Subcutaneous adipose tissue (tissue), 4 donors: ENCODE results near the gene REEP3. TPM values are rescaled to one million over a fixed set of nuclear protein-coding genes. Genes with fewer than 3 reads are reported as not detected.

Experiments used
- total RNA-seq, 4 donors: library from RNA; depleted of rRNA; stranded (reverse); fragments of >200 nt; gene quantifications; one replicate each; pipeline ENCODE4 v1.1.0, GENCODE V29; 2016
- TF ChIP-seq, protein P1 (sequence below): fragments of 450-650 bp; IDR thresholded peaks from one replicate; pipeline ENCODE4 v1.5.1; 2016; ENCODE audit warnings: low read depth, mild to moderate bottlenecking, control low read depth, antibody characterized with exemption, moderate library complexity

The REEP3 gene
- total RNA-seq, 4 donors from 2014 or later = 55.9 to 116 (median 61.4) TPM

DNA sequence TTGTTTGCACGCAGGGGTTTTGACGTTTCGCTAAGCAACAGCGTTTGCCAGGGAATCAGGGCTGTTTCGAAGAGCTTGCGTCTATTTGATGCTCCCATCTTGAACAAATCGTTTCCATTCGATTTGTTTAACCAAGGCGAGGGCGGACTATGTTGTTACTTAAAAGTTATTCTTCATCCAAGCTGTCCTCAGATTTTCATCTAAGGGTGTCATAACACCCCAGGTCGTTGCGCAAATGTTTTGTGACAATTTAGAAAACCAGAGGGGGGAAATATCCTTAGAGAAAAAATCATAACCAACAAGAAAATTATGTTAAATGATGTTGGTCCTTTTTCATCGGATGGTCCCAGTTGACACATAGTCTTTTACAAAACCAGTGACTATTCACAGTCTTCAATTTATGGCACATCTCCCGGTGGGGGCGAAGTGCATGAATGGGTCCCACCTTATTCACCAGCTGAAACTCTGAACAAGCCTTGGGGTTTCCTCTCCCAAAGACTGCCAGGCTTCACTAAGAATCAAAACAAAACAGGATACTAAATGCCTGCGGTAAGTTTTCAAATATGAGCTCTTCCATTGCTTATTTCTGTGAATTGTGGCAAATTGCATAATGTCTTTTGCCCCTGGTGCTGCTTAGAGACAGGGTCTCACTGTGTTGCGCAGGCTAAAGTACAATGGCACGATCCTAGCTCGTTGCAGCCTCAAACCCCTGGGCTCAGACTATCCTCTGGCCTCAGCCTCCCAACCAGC is 109.9 kb downstream of the REEP3 start:
- TF ChIP-seq, protein P1, sequence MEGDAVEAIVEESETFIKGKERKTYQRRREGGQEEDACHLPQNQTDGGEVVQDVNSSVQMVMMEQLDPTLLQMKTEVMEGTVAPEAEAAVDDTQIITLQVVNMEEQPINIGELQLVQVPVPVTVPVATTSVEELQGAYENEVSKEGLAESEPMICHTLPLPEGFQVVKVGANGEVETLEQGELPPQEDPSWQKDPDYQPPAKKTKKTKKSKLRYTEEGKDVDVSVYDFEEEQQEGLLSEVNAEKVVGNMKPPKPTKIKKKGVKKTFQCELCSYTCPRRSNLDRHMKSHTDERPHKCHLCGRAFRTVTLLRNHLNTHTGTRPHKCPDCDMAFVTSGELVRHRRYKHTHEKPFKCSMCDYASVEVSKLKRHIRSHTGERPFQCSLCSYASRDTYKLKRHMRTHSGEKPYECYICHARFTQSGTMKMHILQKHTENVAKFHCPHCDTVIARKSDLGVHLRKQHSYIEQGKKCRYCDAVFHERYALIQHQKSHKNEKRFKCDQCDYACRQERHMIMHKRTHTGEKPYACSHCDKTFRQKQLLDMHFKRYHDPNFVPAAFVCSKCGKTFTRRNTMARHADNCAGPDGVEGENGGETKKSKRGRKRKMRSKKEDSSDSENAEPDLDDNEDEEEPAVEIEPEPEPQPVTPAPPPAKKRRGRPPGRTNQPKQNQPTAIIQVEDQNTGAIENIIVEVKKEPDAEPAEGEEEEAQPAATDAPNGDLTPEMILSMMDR = no peak

DNA sequence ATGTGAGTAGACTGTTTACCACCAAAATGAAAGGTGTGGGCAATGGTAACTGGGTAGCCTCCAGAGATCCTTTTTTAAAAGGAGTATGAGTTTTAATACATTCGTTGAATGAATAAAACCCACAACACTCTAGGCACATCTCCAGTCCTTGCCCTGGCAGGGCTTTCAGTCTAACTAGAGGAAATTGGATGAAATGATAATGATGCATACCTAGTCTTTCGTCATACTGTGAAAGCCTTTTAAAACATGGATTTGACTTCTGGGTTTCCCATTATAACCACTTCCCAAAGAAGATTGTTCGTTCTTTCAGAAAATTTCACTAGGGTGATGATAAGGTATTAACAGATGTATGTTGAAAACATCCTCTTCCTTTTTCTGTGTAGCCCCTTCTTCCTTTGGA is 110.8 kb downstream of the REEP3 start:
- TF ChIP-seq, protein P1 = no peak

DNA sequence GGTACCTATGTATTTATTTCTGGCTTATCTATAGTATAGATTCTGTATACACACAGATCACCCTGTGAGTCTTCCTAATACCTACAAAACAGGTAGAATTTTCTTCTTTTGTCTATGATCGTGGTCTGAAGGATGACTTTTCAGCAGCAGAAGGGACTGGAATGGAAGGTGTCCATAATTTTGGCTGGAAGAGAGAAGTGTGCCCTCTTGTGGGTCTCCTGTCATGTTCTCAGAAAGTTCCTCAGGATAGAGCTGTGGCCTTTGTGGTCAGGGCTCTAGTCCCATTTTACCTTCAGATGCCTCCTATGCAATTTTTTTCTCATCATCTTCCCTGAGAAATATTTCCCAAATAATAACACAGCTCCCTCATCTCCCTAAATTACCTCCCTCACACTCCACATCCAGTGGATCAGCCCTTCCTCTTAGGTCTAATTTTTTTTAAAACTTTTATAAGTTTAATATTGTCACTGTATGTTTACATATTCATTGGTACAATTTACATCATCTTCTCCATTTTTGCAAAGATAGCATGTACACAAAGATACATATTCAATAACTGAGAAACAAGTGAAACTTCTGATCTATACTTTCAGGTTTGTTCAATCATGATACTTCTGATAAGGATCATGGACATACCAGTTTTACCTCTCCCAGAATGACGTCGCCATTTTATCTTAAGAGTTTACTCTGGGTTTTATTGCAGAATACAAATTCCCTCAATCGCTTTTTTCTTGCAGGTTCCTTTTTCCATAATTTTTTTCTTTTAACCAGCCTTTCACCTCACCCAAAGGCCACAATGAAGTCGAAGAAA is 112.7 kb downstream of the REEP3 start:
- TF ChIP-seq, protein P1 = no peak

DNA sequence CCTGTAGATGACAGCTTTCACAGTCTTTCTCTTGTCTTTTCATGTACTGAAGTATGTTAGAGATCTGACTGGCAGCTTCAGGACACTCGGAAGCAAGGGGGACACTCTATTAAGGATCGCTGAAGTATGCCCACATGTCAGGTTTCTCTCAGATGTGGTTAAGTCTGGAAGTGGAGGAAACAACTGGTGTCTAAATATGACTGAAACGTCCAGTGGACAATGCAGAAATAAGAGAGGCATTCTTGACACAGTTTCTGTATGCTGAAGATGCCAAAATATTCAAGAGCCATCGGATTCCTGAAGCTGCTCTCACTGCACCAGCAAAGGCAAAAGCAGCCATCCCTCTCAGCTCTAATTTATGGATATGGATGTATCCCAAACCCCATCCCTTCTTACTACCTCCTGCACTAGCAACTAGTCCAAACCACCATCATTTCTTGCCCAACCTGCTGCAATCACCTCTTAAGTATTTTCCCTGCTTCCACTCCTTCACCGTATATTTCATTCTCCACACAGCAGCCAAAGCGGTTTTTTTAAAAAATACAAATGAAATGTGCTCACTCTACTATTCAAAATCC is 113.4 kb downstream of the REEP3 start:
- TF ChIP-seq, protein P1 = no peak

DNA sequence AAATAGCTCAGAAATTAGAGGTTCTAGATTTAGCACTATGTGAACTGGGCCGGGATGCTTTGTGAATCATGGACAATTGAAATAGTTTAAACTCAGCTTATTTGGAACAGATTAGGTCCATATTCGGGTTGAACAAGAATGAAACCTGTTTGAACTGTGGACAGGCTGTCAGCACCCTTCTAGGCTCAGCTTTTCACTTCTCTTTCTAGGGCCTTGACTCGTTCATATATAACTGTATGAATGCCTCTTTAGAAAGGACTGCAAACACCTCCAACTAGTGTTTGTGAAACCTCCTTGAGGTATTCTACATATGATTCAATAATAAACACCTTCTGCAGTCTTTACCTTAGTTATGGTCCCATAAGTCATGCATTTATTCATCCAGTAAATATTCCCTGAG is 115.6 kb downstream of the REEP3 start:
- TF ChIP-seq, protein P1 = no peak

DNA sequence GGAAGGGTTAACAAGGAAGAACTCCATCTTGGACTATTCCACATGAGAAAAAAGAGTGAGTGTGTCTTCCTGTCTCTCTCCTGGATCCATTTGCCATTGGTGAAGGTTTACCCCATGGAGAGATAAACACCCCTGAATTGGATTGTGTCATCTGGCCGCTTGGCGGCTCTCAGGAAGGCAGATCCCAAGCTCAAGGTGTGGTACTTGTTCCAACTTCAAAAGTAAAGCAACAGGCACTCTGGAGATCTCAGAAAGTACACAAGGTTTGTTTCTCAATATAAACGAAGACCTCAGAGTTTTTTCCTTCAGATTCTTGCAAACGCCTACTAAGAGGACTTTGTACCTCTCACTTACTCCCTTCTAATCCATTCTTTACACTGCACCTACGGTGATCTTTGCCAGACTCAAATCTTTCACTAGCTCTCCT is 116.7 kb downstream of the REEP3 start:
- TF ChIP-seq, protein P1 = no peak

DNA sequence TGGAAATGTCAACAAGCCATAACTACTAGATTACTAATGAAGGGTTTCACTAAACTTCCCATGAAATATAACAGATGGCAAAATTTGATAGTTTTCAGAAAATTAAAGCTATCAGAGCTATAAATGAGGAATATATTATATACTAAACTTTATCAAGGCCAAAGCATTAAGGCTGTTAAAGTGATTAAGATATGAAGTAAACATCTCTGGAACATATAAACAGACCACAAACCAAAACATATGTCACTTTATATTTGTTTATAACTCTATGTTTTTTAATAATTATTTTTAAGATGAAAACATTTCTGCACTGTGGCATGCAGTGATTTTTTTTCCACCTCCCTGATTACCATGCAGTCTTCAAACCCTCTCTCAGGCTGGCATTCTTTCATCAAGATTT is 120.2 kb downstream of the REEP3 start:
- TF ChIP-seq, protein P1 = no peak
